HG03469 (cell line): ENCODE results near the gene IGDCC3.

Experiments used
- ATAC-seq: cut with Tn5 transposase; IDR thresholded peaks from one replicate; pipeline ENCODE4 v1.9.1; 2021; ENCODE audit warnings: mild to moderate bottlenecking, moderate library complexity, moderate number of reproducible peaks; ENCODE audit not compliant: unreplicated experiment

IGDCC3 gene

GRCh38 chr15:65377976-65378366 is at the start of gene IGDCC3:
TSS of gene IGDCC3 (minus strand) at chr15:65378002. CDS start at chr15:65377788, 214 bp downstream.
- no peak for ATAC-seq

GRCh38 chr15:65426216-65426853 is 48.5 kb upstream of the IGDCC3 start:
- no peak for ATAC-seq

GRCh38 chr15:65424683-65425082 is 46.9 kb upstream of the IGDCC3 start:
- ATAC-seq: no peak

DNA sequence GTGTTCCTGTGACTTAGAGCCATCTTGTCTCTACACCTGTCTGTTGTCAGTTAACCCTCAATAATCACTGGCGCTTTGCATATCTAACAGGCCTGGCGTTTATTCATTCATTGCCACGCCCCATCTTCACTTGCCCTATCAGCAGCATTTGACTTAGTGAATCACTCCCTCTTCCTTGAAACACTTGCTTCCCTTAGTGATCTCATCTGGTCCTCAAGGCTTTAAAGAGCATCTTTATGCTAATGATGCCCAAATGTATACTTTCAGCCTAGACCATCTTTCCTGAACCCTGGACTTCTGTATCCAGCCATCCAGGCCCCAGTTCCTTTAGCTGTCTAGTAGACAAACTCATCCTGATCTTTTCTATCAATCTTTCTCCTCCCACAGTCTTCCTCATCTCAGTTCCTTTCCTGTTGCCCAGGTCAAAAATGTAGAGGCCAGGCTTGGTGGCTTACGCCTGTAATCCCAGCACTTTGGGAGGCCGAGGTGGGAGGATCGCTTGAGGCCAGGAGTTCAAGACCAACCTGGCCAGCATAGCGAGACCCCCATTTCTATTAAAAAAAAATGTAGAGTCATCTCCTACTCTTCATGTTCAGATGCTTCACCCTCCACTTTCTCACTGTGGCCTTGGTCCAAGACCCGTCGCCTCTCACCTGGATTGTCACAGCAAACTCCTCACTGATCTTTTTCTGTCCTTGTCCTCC is 46.3 kb upstream of the IGDCC3 start:
- no peak for ATAC-seq

GRCh38 chr15:65423150-65423975 is 45.6 kb upstream of the IGDCC3 start:
- no peak for ATAC-seq

GRCh38 chr15:65421360-65422215 is 43.8 kb upstream of the IGDCC3 start:
- no peak for ATAC-seq

- ATAC-seq: no peak
Measured at GRCh38 chr15:65420975-65421359, 43.2 kb upstream of the IGDCC3 start.

- no peak for ATAC-seq
Measured at GRCh38 chr15:65418596-65418995, 40.8 kb upstream of the IGDCC3 start.

- ATAC-seq: no peak
Measured at GRCh38 chr15:65416845-65417416, 39.1 kb upstream of the IGDCC3 start.

GRCh38 chr15:65414841-65415621 is 37.2 kb upstream of the IGDCC3 start:
- no peak for ATAC-seq

DNA sequence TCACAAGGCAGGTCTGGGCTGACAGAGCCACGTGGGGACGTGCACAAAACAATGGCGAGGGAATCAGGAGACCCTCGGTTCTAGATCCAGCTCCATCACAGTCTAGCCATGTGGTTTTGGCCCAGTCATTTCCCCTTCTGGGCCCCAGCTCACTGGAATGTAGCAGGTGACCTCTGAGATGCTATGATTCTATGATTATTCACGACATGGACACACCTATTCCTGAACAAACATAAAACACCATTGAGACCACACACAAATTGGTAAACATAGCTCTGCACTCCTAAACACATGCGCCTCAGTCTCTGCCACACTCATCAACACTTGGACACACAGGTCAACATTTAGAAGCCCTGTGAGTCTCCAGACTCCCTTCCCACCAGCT is 36.0 kb upstream of the IGDCC3 start:
- ATAC-seq: no peak

DNA sequence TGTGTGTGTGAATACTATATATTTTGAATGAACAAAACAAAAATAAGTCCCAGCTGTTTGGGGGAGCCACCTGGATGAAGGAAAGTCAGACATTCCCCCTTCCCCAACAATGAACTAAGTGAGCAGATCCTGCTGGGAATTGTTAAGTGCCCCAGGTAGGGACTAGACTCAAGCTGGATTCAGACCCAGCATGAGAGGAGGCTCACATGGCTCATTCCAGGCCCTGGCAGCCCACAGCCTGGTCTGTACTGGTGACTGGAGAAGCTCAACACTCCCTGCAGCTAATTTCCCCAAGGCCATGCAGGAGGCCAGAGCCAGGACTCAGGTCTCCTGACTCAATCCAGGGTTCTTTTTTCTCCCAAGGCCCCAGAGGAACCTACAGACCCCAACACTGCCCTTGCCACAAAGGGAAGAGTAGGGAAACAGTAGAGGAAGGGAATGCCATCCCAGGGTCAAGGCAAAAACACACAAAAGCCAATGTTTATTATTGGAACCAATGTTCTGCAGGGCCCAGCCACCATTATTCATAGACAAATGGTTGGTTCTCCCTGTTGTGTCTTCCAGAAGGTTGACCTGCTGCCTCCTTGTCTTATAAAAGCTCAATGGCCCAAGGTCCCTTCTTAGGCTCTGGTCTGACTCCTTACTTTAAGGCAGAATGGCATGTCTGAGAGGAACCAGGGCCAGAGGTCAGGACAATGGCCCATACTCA is 35.4 kb upstream of the IGDCC3 start:
- no peak for ATAC-seq

DNA sequence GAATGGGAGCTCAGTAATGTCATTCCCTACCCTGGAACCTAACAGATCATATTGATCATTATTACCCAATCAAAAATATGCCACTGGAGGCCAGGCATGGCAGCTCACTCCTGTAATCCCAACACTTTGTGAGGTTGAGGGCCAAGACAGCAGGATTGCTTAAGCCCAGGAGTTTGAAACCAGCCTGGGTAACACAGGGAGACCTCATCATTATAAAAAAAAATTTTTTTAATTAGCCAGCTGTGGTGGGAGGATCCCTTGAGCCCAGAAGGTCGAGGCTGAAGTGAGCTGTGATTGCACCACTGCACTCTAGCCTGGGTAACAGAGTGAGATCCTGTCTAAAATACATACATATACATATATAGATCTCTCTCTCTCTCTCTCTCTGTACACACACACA is 34.8 kb upstream of the IGDCC3 start:
- no peak for ATAC-seq

- no peak for ATAC-seq
Measured at GRCh38 chr15:65411465-65412071, 33.8 kb upstream of the IGDCC3 start.

DNA sequence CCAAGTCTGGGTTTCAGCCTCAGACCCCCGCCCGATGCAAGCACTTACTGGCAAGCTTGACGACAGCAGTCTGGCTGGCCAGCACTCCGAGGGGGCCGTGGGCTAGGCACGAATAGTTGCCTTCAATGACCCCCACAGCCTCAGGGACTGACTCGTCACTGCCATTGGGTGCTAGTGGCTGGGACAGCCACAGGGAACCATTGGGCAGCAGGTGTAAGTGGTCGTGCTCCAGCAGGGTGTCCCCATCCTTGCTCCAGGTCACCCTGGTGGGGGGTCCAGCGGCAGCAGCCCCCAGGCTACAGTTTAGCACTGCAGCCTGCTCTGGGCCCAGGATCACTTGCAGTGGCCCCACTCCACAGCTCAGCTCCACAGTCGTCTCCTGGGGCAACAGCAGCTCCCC is 33.2 kb upstream of the IGDCC3 start:
- ATAC-seq: no peak

DNA sequence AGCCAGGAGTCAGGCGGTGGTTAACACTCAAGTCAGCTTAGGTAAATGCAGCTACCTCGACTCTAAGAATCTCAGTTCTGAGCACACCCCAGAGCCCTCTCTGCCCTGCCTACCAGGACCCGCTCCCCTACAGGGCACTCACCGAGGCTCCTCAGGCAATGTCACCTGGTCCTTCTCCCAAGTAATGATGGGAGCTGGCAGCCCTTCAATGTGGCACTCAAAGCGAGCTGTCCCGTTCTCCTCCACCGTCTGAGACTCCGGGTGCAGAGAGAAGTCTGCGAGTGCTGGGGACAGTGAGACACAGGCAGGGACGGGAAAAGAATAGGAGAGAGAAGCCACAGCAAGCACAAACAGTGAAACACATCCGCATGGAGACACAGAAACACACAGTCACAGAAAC is 32.2 kb upstream of the IGDCC3 start:
- no peak for ATAC-seq

DNA sequence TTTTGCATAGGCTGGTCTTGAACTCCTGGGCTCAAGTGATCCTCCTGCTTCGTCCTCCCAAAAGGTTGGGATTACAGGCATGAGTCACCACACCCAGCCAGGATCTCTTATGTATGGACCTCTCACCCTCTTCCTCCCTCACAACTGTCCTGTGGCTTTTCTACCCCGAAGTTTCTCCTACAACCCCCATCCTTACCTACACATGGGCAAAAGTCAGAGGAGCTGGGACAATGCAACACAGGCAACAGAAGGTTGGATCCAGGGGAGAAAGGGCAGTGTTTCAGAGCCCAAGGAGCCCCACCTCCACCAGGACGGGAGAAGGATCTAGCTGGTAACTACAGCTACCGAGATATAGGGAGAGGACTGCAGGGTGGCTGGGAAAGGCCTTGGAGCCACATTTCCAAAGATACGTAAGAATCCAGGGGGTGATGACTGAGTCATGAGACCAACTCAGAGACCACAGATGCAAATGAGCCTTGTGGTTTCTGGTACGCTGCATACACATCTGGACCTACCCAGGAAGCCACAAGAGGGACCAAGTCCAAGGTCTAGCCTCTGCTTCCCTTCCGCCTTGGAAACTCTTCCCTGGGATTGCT is 31.3 kb upstream of the IGDCC3 start:
- ATAC-seq: no peak

DNA sequence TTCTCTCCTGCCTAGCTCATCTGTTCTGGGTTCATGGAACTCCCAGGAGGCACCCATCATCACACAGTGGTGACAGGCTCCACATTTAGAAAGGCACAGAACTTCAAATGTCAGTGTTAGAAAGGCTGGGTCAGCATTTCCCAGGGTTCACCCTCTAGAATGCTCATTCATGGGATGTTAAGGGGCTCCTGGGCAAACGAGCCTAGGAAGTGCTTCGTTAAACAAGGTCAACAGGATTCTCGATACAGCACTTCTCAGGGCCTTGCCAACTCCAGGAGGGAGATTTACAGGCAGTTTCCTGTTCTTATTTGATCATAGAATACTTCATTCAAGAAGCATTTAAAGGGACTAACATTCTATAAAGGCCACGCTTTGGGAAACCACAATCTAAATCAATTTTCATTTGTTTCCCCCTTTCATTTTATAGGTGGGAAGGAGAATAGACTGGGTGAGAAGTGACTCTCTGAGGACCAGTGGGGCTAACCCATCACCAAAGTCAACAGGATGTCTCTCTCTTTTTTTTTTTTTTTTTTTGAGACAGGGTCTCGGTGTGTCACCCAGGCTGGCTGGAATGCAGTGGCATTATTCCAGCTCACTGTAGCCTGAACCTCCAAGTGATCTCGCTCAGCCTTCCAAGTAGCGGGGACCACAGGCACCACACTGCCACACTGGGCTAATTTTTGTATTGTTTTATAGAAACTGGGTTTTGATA is 30.7 kb upstream of the IGDCC3 start:
- no peak for ATAC-seq
